Nephron progenitor cell (in vitro differentiated cells): Measurements from ENCODE around the gene HTR1D.

ENCODE experiments used
- DNase-seq: peaks from one replicate; pipeline ENCODE4 v3.0.0; 2021
- H3K27ac Mint-ChIP-seq: 2 replicates; pipeline ENCODE4 v1.8.0; 2021; ENCODE audit warnings: mild to moderate bottlenecking, moderate library complexity, mixed read lengths
- H3K27me3 Mint-ChIP-seq: 2 replicates; pipeline ENCODE4 v1.8.0; 2021; ENCODE audit warnings: mild to moderate bottlenecking, low read depth, mixed read lengths; ENCODE audit not compliant: poor library complexity
- H3K36me3 Mint-ChIP-seq: 2 replicates; pipeline ENCODE4 v1.8.0; 2021; ENCODE audit warnings: low read depth, mixed read lengths
- H3K4me1 Mint-ChIP-seq: 2 replicates; pipeline ENCODE4 v1.8.0; 2021; ENCODE audit warnings: mixed read lengths
- H3K4me3 Mint-ChIP-seq: 2 replicates; pipeline ENCODE4 v1.8.0; 2021; ENCODE audit warnings: mild to moderate bottlenecking, moderate library complexity, mixed read lengths
- H3K9me3 Mint-ChIP-seq: 2 replicates; pipeline ENCODE4 v1.8.0; 2021; ENCODE audit warnings: mild to moderate bottlenecking, moderate library complexity, mixed read lengths
- TF ChIP-seq, protein P1 (sequence below): fragments of 200-600 bp; sonication (generic); IDR thresholded peaks from 2 replicates; pipeline ENCODE4 v1.5.0; 2021; ENCODE audit warnings: antibody characterized with exemption

The HTR1D gene

DNA sequence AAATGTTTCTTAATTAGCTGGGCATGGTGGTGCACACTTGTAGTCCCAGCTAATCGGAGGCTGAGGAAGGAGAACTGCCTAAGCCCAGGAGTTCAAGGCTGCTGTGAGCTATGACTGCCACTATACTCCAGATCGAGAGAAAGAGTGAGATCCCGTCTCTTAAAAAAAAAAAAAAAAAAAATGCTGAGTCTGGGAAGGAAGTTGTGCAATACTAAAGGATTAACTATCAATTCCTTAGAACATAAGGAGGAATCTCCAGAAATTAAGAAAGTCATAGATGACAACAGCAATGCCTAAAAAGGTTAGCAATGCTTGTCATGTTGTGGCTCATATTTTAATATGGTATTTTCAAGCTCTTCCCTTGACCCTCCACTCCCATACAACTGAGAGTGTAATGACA is 53.9 kb downstream of the HTR1D start:
- TF ChIP-seq, protein P1, sequence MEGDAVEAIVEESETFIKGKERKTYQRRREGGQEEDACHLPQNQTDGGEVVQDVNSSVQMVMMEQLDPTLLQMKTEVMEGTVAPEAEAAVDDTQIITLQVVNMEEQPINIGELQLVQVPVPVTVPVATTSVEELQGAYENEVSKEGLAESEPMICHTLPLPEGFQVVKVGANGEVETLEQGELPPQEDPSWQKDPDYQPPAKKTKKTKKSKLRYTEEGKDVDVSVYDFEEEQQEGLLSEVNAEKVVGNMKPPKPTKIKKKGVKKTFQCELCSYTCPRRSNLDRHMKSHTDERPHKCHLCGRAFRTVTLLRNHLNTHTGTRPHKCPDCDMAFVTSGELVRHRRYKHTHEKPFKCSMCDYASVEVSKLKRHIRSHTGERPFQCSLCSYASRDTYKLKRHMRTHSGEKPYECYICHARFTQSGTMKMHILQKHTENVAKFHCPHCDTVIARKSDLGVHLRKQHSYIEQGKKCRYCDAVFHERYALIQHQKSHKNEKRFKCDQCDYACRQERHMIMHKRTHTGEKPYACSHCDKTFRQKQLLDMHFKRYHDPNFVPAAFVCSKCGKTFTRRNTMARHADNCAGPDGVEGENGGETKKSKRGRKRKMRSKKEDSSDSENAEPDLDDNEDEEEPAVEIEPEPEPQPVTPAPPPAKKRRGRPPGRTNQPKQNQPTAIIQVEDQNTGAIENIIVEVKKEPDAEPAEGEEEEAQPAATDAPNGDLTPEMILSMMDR, result no peak
- DNase-seq, result no peak
- Mint-ChIP-seq H3K36me3 (peaks cover 16% of the 10 kb centered on the region), H3K27me3 (peaks cover 2% of the 10 kb centered on the region), H3K4me1 (peaks cover 25% of the 10 kb centered on the region), H3K27ac (no peak overlapping the region), H3K9me3 (no peaks in the 10 kb centered on the region), H3K4me3 (no peak overlapping the region)

DNA sequence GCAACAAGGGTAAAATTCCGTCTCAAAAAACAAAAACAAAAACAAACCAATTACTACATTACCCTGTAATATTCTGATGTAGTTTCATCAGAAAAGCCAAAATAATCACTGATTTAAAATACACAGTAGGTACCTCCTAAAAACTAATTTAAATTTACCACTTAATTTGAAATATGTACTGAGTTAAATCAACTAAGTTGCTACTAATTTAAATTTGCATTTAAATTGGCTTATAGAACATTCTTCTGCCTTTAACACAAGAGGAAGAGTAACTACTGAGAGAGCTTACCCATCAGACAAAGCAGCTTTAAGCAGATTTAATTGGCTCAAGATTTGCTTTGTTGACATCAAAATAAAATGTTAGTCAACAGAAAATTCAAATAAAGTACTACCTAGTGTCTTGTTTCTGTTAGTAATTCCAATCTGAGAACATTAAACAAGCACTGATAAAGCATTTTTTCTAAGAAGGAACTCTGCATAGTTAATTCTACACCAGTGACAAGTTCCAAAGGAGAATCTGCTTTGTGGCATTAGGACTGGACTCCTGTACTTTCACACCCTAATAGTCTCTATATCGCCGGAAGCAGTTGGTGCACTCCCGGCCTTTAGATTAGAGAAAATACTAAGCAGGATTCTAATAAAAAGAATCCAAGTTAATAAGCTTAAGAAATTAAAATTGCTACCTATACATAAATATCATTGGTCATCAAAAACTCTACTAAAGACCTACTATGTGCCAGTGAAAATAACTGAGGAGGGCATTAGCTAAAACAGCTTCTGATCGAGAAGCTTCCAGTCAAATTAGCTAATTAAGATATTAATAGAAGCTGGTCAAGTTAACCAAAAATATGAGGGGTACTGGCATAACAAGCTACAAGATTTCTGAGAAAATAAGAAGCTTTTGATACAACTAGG is 57.1 kb downstream of the HTR1D start:
- Mint-ChIP-seq H3K4me3 (no peak overlapping the region), H3K27me3 (peaks cover 2% of the 10 kb centered on the region), H3K36me3 (peaks cover 16% of the 10 kb centered on the region), H3K4me1 (peaks cover 5% of the 10 kb centered on the region), H3K9me3 (no peaks in the 10 kb centered on the region), H3K27ac (no peak overlapping the region)
- no peak for DNase-seq
- TF ChIP-seq, protein P1, result no peak

DNA sequence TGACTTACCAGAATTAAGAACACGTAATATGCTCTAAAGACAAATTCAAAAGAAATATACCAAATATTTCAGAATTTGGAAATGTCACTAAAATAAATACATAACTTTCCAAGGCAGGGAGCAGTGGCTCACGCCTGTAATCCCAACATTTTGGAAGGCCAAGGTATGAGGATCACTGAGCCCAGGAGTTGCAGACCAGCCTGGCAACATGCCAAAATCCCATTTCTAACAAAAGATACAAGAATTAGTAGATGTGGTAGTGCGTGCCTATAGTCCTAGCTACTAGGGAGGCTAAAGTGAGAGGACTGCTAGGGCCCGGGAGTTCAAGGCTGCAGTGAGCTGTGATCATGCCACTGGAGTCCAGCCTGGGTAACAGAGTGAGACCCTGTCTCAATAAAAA is 60.4 kb downstream of the HTR1D start:
- Mint-ChIP-seq H3K4me1 (no peaks in the 10 kb centered on the region), H3K9me3 (peaks cover 3% of the 10 kb centered on the region), H3K36me3 (peaks cover 21% of the 10 kb centered on the region), H3K4me3 (no peak overlapping the region), H3K27me3 (no peaks in the 10 kb centered on the region), H3K27ac (no peak overlapping the region)
- TF ChIP-seq, protein P1, result no peak
- DNase-seq, result no peak

DNA sequence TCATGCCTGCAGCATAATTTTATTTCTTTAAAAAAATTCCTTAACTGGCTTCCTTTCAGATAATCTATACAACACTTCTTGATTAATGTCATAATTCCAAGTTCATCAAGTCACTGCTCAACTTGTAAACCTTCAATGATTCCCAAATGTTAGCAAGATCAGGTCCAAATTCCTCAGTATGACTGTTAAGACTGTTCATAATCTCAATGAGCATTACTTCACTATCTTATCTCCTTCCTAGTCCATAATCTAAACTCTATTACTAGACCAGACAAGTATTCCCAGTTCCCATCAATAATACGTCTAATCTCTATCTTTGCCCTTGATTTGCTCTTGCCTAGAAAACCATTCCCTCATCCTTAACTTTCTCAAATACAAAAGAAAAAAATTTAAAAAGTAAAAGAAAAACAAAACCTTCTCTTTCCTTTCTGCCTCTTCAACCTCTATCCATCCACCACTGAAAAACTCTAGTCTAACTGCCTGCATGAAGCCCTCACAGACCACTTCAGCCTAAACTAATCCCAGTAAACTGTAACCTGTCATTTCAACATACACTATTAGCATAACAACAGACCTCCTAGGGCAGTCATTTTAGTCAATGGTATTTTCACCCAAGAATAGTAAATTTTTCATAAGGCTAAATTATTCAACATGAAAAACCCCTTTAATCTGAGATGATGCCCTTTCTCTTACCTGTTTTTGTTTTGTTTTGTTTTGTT is 64.2 kb downstream of the HTR1D start:
- Mint-ChIP-seq H3K9me3 (peaks cover 3% of the 10 kb centered on the region), H3K27ac (peak overlapping the region; percentile 41), H3K27me3 (no peaks in the 10 kb centered on the region), H3K4me3 (no peak overlapping the region), H3K36me3 (peaks cover 19% of the 10 kb centered on the region), H3K4me1 (peaks cover 14% of the 10 kb centered on the region)
- TF ChIP-seq, protein P1, result no peak
- no peak for DNase-seq

DNA sequence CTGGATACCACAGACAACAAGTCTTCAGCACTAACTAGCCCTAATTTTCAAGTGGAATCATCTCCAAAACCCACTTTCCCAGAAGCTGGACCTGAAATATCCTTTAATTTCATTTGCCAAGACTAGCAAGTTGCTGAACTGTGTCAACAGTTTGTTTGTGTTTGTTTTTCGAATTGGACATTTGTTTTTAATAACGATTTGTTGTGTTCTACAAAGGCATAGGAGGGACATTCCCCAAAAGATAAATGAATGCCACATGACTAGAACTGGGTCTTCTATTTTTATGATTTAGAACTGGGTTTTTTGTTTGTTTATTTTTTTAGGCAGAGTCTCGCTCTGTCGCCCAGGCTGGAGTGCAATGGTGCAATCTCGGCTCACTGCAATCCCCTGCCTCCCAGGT is 66.6 kb downstream of the HTR1D start:
- Mint-ChIP-seq H3K4me3 (no peak overlapping the region), H3K4me1 (peaks cover 14% of the 10 kb centered on the region), H3K9me3 (peaks cover 3% of the 10 kb centered on the region), H3K27ac (no peak overlapping the region), H3K27me3 (no peaks in the 10 kb centered on the region), H3K36me3 (peaks cover 25% of the 10 kb centered on the region)
- TF ChIP-seq, protein P1, result no peak
- DNase-seq, result no peak
